K562 (cell line): Measurements from ENCODE around the gene IP6K3. TPM values are rescaled to one million over a fixed set of nuclear protein-coding genes. Genes with fewer than 3 reads are reported as not detected.
A peak's percentile ranks its signal among the peaks of the same experiment; 100 is the strongest.

Experiments
- ARNT ChIP-seq, 2 experiments: fragments of 450-650 bp; IDR thresholded peaks; 2 replicates each; pipeline ENCODE4 v1.6.1; 2016; ENCODE audit warnings: mild to moderate bottlenecking in 1 of 2
- CCNT2 ChIP-seq: IDR thresholded peaks from 2 replicates; pipeline ENCODE4 v1.6.1; 2011; ENCODE audit warnings: borderline replicate concordance, low read depth, mild to moderate bottlenecking, moderate library complexity, mixed read lengths, low read length; ENCODE audit not compliant: insufficient read length; ENCODE audit errors: extremely low read depth
- CREB1 ChIP-seq, 2 experiments: sonication (generic) in 1 of 2; formaldehyde crosslinking in 1 of 2; IDR thresholded peaks; 2 replicates each; pipeline versions ENCODE4 v1.6.1 to v1.8.0; 2012 to 2022; ENCODE audit warnings: inconsistent platforms in 1 of 2, mild to moderate bottlenecking in 1 of 2, missing genetic modification reagents in 1 of 2, moderate library complexity in 1 of 2
- CTCFL ChIP-seq: IDR thresholded peaks from 2 replicates; pipeline ENCODE4 v1.6.1; 2011; ENCODE audit warnings: borderline replicate concordance, low read depth, mild to moderate bottlenecking, moderate library complexity, low read length; ENCODE audit not compliant: insufficient read depth, poor library complexity, severe bottlenecking
- E2F6 ChIP-seq, 2 experiments: IDR thresholded peaks; 2 replicates each; pipeline ENCODE4 v1.6.1; 2011; ENCODE audit warnings: borderline replicate concordance in 1 of 2, control low read depth in 1 of 2, low read depth in 1 of 2, low read length in 1 of 2, mild to moderate bottlenecking in 1 of 2, mixed read lengths in 1 of 2, moderate library complexity in 1 of 2; ENCODE audit not compliant: insufficient read depth in 1 of 2, insufficient read length in 1 of 2, poor library complexity in 1 of 2, severe bottlenecking in 1 of 2; ENCODE audit errors: extremely low read depth in 1 of 2
- FIP1L1 ChIP-seq: fragments of 200-400 bp; formaldehyde crosslinking; IDR thresholded peaks from 2 replicates; pipeline ENCODE4 v1.6.1; 2018; ENCODE audit warnings: mild to moderate bottlenecking, low read depth, low read length; ENCODE audit not compliant: poor library complexity, severe bottlenecking
- MYBL2 ChIP-seq, 2 experiments: fragments of 450-650 bp in 1 of 2; sonication (generic) in 1 of 2; formaldehyde crosslinking in 1 of 2; IDR thresholded peaks; 2 replicates each; pipeline versions ENCODE4 v1.6.1 to v1.8.1; 2017 to 2022; ENCODE audit warnings: borderline replicate concordance in 1 of 2, inconsistent platforms in 1 of 2, low read depth in 1 of 2, mild to moderate bottlenecking in 1 of 2, missing genetic modification reagents in 1 of 2, moderate library complexity in 1 of 2
- PBX2 ChIP-seq, 2 experiments: IDR thresholded peaks in 1 of 2; conservative IDR thresholded peaks in 1 of 2; 2 replicates each; pipeline ENCODE4 v1.6.1; 2016; ENCODE audit warnings: low read depth in 2 of 2, mild to moderate bottlenecking in 1 of 2, missing compliant biosample characterization in 1 of 2, missing genetic modification characterization in 1 of 2, moderate library complexity in 1 of 2
- PCBP1 ChIP-seq: fragments of 200-400 bp; formaldehyde crosslinking; IDR thresholded peaks from 2 replicates; pipeline ENCODE4 v1.6.1; 2018; ENCODE audit warnings: mild to moderate bottlenecking, low read depth, low read length; ENCODE audit not compliant: poor library complexity, severe bottlenecking
- PML ChIP-seq: IDR thresholded peaks from 2 replicates; pipeline ENCODE4 v1.6.1; 2012; ENCODE audit warnings: low read length, inconsistent platforms
- SAP30 ChIP-seq: fragments of 200-600 bp; sonication (generic); IDR thresholded peaks from 2 replicates; pipeline ENCODE4 v1.6.1; 2012; ENCODE audit warnings: borderline replicate concordance, low read depth, mild to moderate bottlenecking, moderate library complexity, low read length, control low read depth, inconsistent platforms; ENCODE audit not compliant: insufficient read depth, poor library complexity, severe bottlenecking
- SMARCC2 ChIP-seq: fragments of 450-650 bp; IDR thresholded peaks from 2 replicates; pipeline ENCODE4 v1.6.1; 2017; ENCODE audit warnings: antibody characterized with exemption, moderate library complexity, mild to moderate bottlenecking, low read depth
- ZKSCAN3 ChIP-seq: fragments of 250-450 bp; sonication (Bioruptor Pico); IDR thresholded peaks from 2 replicates; pipeline ENCODE4 v1.4.0; 2020
- ZNF75A ChIP-seq: fragments of 450-650 bp; formaldehyde crosslinking; IDR thresholded peaks from 2 replicates; pipeline ENCODE4 v1.4.0; 2020; ENCODE audit warnings: mild to moderate bottlenecking
- polyA plus RNA-seq, 8 experiments: library from polyadenylated mRNA; depleted of rRNA in 4 of 8; stranded (reverse) in 5 of 8; unstranded in 3 of 8; fragments of >200 nt; fragmentation: Nextera tagmentation in 2 of 8; fragmentation: Illumina TruSeq in 1 of 8; extraction: Ambion mirVana in 2 of 8; extraction: Trizol in 1 of 8; gene quantifications; 2 replicates each; pipeline versions ENCODE4 v1.2.1 to v1.2.3, GENCODE V29; 2011 to 2014; ENCODE audit warnings: inconsistent platforms in 1 of 8, missing spikeins in 1 of 8
- total RNA-seq, 7 experiments: library from RNA; depleted of rRNA in 6 of 7; stranded (reverse); fragments of >200 nt in 6 of 7; fragmentation: Illumina TruSeq in 2 of 7; extraction: Trizol in 2 of 7; gene quantifications; 2 replicates each; pipeline versions ENCODE4 v1.2.1 to v1.2.3, GENCODE V29; 2011 to 2021; ENCODE audit warnings: low replicate concordance in 1 of 7
- TF ChIP-seq, protein P1 (sequence below): fragments of 250-450 bp; sonication (Bioruptor Pico); IDR thresholded peaks from 2 replicates; pipeline ENCODE4 v1.8.0; 2022; ENCODE audit warnings: inconsistent platforms

The IP6K3 gene
- total and polyA plus RNA-seq, 9 of the 15 experiments (the other 6 are each of a cell fraction or from before 2014, with no cell fraction given): not detected

DNA sequence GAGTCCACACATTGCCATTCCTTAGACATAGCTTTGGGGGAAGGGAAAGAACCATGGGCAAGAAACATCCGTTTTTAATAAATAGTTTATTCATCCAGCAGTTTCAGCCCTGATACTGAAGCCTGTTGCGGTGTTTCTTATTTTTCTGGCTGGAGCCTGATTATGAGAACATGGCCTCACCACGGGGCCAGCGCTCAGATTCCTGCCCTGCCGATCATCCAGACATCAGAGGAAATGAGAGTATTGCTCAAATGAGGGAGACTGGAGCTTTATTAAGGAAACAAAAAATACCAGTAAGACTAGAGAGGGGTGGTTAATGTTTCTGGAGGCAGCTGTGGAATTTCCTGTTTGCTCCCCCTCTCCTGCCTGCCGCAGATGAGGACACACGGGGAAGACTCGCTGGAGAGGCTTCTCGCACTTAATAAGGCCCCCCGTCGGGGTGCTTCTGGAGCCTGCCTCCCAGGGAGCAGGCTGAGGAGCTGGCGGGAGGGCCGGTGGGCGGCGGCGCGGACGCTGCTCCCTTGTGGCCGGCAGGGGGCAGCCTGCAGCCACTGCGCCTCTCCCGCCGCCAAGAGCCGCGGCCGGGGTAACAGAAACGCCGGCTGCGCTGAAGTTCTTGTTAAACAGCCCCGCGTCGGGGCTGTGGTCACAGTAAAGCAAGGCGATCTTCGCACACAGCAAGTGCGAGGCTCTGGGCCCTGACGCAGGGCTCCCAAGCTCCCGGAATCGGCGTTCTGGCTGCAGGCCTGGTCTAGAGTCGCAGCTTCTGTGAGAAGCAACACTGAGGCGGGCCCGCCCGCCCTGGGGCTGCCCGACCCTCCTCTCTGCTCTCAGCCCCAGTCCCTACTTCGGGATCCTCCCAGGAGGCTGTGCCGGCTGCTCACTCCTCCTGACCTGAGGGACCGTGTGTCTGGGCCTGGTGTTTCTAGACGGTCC is 24.7 kb upstream of the IP6K3 start (continued):
- TF ChIP-seq E2F6 (IDR thresholded peaks at IDR 0.05; ENCODE audit: borderline replicate concordance in 1 of 2, extremely low read depth in 1 of 2, insufficient read depth in 1 of 2, insufficient read length in 1 of 2, low read depth in 1 of 2, low read length in 1 of 2, poor library complexity in 1 of 2, severe bottlenecking in 1 of 2) (peak; percentile 39 to 53), PML (no peak), ZKSCAN3 (CRISPR knock-in tag) (no peak), CTCFL (peak; percentile 85), SMARCC2 (no peak), CREB1 (IDR thresholded peaks at IDR 0.05) (no peak), CREB1 (CRISPR knock-in tag; IDR thresholded peaks at IDR 0.05) (0 out of 2 replicates have a peak, but pooled peaks have one; percentile 48), CCNT2 (peak; percentile 74), ARNT (IDR thresholded peaks at IDR 0.05) (no peak), PBX2 (CRISPR knock-in tag; IDR thresholded peaks at IDR 0.05; ENCODE audit: low read depth) (no peak), PBX2 (tag; conservative IDR thresholded peaks at IDR 0.05; ENCODE audit: low read depth) (no peak), FIP1L1 (peak; percentile 59), PCBP1 (no peak), SAP30 (no peak), ZNF75A (CRISPR knock-in tag) (no peak), MYBL2 (IDR thresholded peaks at IDR 0.05; ENCODE audit: low read depth) (no peak), MYBL2 (CRISPR knock-in tag; IDR thresholded peaks at IDR 0.05; ENCODE audit: borderline replicate concordance) (no peak)
- TF ChIP-seq, protein P1, sequence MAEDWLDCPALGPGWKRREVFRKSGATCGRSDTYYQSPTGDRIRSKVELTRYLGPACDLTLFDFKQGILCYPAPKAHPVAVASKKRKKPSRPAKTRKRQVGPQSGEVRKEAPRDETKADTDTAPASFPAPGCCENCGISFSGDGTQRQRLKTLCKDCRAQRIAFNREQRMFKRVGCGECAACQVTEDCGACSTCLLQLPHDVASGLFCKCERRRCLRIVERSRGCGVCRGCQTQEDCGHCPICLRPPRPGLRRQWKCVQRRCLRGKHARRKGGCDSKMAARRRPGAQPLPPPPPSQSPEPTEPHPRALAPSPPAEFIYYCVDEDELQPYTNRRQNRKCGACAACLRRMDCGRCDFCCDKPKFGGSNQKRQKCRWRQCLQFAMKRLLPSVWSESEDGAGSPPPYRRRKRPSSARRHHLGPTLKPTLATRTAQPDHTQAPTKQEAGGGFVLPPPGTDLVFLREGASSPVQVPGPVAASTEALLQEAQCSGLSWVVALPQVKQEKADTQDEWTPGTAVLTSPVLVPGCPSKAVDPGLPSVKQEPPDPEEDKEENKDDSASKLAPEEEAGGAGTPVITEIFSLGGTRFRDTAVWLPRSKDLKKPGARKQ (CRISPR knock-in tag): peak; percentile 95; the same call in 1 of the 2 replicates
